ENCODE data around the gene GP1BA. TPM values are rescaled to one million over a fixed set of nuclear protein-coding genes. Genes with fewer than 3 reads are reported as not detected.

GP1BA gene
- total RNA-seq, 1 experiment from 2014 or later = not detected

DNA sequence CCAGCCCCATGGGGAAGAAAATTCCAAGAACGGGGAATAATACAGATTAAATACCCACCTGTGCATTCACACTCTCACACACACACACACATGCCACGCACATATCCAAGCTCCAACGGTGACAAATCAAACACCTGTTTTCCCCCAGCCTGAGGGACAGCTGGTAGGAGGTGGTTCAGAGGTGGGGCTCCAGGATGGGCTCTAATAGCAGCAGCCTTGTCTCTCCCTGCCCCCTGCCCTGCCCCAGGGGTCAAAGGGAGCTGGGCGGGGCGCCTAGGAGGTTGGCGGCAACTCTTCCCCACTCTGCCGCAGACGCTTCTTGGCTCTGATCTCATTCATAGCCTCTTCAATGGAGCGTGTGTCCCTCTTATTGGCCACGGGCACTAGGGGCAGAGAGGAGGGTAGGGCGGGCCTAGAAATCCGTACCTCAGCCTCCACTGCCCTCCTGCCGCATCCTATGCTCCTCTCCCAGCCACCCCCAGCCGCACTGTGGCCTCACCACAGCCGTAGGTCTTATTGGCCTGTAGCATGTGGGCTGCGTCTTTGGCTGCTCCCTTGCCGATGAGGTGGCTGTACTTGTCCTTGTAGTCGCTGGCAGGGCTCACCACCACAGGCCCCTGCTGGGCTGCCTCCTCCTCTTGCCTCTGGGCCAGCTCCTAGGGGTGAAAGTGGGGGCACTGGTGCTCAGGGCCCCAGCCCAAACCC lies 27.3 kb downstream of the GP1BA start:
- TF ChIP-seq FOXJ3 (CRISPR knock-in tag; IDR thresholded peaks at IDR 0.05; ENCODE audit: borderline replicate concordance) = no peak
- no peak for TF ChIP-seq FOXK1 (CRISPR knock-in tag; IDR thresholded peaks at IDR 0.05)
- no peak for TF ChIP-seq GABPB1 (CRISPR knock-in tag; IDR thresholded peaks at IDR 0.05)
- TF ChIP-seq PREB (CRISPR knock-in tag; IDR thresholded peaks at IDR 0.05; ENCODE audit: borderline replicate concordance) = no peak
- TF ChIP-seq NR3C1 (CRISPR knock-in tag; conservative IDR thresholded peaks at IDR 0.05; ENCODE audit: low read depth) = no peak
- no peak for TF ChIP-seq HMGXB4 (CRISPR knock-in tag; IDR thresholded peaks at IDR 0.05)
- TF ChIP-seq, protein P1, sequence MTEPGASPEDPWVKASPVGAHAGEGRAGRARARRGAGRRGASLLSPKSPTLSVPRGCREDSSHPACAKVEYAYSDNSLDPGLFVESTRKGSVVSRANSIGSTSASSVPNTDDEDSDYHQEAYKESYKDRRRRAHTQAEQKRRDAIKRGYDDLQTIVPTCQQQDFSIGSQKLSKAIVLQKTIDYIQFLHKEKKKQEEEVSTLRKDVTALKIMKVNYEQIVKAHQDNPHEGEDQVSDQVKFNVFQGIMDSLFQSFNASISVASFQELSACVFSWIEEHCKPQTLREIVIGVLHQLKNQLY (CRISPR knock-in tag; IDR thresholded peaks at IDR 0.05) = no peak
- TF ChIP-seq TCF7 (CRISPR knock-in tag; IDR thresholded peaks at IDR 0.05; ENCODE audit: low read depth) = no peak
- TF ChIP-seq, protein P2, sequence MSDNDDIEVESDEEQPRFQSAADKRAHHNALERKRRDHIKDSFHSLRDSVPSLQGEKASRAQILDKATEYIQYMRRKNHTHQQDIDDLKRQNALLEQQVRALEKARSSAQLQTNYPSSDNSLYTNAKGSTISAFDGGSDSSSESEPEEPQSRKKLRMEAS (CRISPR knock-in tag; IDR thresholded peaks at IDR 0.05) = no peak
- TF ChIP-seq CREB1 (CRISPR knock-in tag; IDR thresholded peaks at IDR 0.05) = no peak
- TF ChIP-seq, protein P3, sequence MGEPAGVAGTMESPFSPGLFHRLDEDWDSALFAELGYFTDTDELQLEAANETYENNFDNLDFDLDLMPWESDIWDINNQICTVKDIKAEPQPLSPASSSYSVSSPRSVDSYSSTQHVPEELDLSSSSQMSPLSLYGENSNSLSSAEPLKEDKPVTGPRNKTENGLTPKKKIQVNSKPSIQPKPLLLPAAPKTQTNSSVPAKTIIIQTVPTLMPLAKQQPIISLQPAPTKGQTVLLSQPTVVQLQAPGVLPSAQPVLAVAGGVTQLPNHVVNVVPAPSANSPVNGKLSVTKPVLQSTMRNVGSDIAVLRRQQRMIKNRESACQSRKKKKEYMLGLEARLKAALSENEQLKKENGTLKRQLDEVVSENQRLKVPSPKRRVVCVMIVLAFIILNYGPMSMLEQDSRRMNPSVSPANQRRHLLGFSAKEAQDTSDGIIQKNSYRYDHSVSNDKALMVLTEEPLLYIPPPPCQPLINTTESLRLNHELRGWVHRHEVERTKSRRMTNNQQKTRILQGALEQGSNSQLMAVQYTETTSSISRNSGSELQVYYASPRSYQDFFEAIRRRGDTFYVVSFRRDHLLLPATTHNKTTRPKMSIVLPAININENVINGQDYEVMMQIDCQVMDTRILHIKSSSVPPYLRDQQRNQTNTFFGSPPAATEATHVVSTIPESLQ (CRISPR knock-in tag; IDR thresholded peaks at IDR 0.05) = no peak
- no peak for TF ChIP-seq NR1H2 (CRISPR knock-in tag; IDR thresholded peaks at IDR 0.05)
- TF ChIP-seq E2F4 (CRISPR knock-in tag; IDR thresholded peaks at IDR 0.05; ENCODE audit: borderline replicate concordance, low read depth) = no peak
- TF ChIP-seq, protein P4, sequence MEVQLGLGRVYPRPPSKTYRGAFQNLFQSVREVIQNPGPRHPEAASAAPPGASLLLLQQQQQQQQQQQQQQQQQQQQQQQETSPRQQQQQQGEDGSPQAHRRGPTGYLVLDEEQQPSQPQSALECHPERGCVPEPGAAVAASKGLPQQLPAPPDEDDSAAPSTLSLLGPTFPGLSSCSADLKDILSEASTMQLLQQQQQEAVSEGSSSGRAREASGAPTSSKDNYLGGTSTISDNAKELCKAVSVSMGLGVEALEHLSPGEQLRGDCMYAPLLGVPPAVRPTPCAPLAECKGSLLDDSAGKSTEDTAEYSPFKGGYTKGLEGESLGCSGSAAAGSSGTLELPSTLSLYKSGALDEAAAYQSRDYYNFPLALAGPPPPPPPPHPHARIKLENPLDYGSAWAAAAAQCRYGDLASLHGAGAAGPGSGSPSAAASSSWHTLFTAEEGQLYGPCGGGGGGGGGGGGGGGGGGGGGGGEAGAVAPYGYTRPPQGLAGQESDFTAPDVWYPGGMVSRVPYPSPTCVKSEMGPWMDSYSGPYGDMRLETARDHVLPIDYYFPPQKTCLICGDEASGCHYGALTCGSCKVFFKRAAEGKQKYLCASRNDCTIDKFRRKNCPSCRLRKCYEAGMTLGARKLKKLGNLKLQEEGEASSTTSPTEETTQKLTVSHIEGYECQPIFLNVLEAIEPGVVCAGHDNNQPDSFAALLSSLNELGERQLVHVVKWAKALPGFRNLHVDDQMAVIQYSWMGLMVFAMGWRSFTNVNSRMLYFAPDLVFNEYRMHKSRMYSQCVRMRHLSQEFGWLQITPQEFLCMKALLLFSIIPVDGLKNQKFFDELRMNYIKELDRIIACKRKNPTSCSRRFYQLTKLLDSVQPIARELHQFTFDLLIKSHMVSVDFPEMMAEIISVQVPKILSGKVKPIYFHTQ (CRISPR knock-in tag; IDR thresholded peaks at IDR 0.05) = no peak
- no peak for TF ChIP-seq ZNF423 (CRISPR knock-in tag; IDR thresholded peaks at IDR 0.05)
- ChIA-PET POLR2A (interaction anchor here (0.6 to 1.6 kb wide), 2 partner anchors 8 to 14 kb away, joined by 3 to 4 read pairs; no protein-coding TSS in a partner anchor), CTCF (interaction anchor here (0.9 to 1.7 kb wide), 3 partner anchors 8 to 50 kb away, joined by 3 to 4 read pairs (median 4); partner anchors contain the start of gene ENO3)
- DNase-seq (ENCODE audit: low spot score) (no peak), ATAC-seq (peak; percentile 36)
- Mint-ChIP-seq H3K36me3 (peaks cover 7% of the 10 kb centered on the region; the same call in 1 of the 2 replicates), H3K27me3 (ENCODE audit: low read depth) (no peaks in the 10 kb centered on the region), H3K9me3 (no peaks in the 10 kb centered on the region), H3K4me1 (peaks cover 18% of the 10 kb centered on the region), H3K27ac (peak overlapping the region; percentile 33; the same call in 1 of the 2 replicates), H3K4me3 (no peak overlapping the region)
